Measurements from ENCODE around the gene TRAIP. TPM values are rescaled to one million over a fixed set of nuclear protein-coding genes. Genes with fewer than 3 reads are reported as not detected.

The TRAIP gene
- total RNA-seq, 2 experiments from 2014 or later: 23.0 to 23.6 TPM

GRCh38 chr3:49882166-49882565, 25.8 kb upstream of the TRAIP start:
- no peak for DNase-seq
- H3K27me3 Mint-ChIP-seq: no peaks in the 10 kb centered on the region
- no peaks in the 10 kb centered on the region for H3K36me3 Mint-ChIP-seq
- H3K9me3 Mint-ChIP-seq: no peaks in the 10 kb centered on the region
- no peak overlapping the region for H3K27ac Mint-ChIP-seq
- H3K4me3 Mint-ChIP-seq: no peak overlapping the region
- no peaks in the 10 kb centered on the region for H3K4me1 Mint-ChIP-seq

DNA sequence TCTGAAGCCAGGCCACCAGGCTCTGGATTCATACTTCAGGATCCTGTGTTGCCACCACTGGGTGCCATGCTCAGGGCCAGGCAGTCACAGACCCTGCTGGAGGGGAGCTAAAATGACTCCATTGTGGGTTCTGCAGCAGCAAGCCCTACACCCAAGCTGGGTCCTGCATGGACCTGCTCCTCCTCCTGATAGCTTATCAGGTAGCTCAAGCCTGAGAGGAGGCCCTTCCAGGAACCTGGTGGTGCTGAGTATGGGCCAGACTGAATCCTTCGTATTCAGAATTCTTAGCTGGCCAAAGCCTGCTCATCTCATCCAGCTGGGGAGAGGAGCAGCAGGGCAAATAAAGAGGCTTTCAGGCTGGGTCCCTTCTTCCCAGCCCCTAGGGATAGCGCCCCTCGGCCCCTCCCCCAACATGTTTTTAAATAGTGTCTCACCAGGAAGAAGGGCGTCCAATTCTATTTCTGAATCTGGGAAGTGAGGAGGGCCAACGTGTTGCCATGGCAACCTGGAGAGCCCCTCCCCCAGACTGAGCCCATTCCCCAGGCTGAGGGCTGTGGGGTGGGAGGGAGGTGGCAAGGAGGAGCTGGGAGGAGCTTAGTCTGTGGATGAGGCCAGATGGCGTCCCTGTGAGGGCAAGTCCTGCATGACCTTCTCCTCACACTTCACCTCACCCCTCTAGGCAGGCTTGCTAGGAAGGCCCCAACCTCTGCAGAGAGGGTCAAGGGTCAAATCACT, 24.4 kb upstream of the TRAIP start:
- no peaks in the 10 kb centered on the region for H3K36me3 Mint-ChIP-seq
- H3K27ac Mint-ChIP-seq: no peak overlapping the region
- H3K27me3 Mint-ChIP-seq: no peaks in the 10 kb centered on the region
- no peak overlapping the region for H3K4me3 Mint-ChIP-seq
- H3K9me3 Mint-ChIP-seq: no peaks in the 10 kb centered on the region
- DNase-seq: no peak
- H3K4me1 Mint-ChIP-seq: no peaks in the 10 kb centered on the region

GRCh38 chr3:49879721-49880120, 23.4 kb upstream of the TRAIP start:
- no peaks in the 10 kb centered on the region for H3K4me1 Mint-ChIP-seq

GRCh38 chr3:49878686-49879085, 22.3 kb upstream of the TRAIP start:
- no peaks in the 10 kb centered on the region for H3K27me3 Mint-ChIP-seq
- H3K4me3 Mint-ChIP-seq: no peak overlapping the region
- no peaks in the 10 kb centered on the region for H3K9me3 Mint-ChIP-seq
- no peaks in the 10 kb centered on the region for H3K4me1 Mint-ChIP-seq
- DNase-seq: no peak
- no peaks in the 10 kb centered on the region for H3K36me3 Mint-ChIP-seq
- no peak overlapping the region for H3K27ac Mint-ChIP-seq

More at GRCh38 chr3:49879721-49880120, 23.4 kb upstream of the TRAIP start:
- no peak overlapping the region for H3K4me3 Mint-ChIP-seq
- H3K36me3 Mint-ChIP-seq: no peaks in the 10 kb centered on the region
- no peak overlapping the region for H3K27ac Mint-ChIP-seq
- no peak for DNase-seq
- H3K9me3 Mint-ChIP-seq: no peaks in the 10 kb centered on the region
- H3K27me3 Mint-ChIP-seq: no peaks in the 10 kb centered on the region

GRCh38 chr3:49877716-49878115, 21.4 kb upstream of the TRAIP start:
- Mint-ChIP-seq H3K27ac (no peak overlapping the region), H3K36me3 (no peaks in the 10 kb centered on the region), H3K4me3 (no peak overlapping the region), H3K27me3 (no peaks in the 10 kb centered on the region), H3K9me3 (no peaks in the 10 kb centered on the region), H3K4me1 (no peaks in the 10 kb centered on the region)
- no peak for DNase-seq

- Mint-ChIP-seq H3K36me3 (no peaks in the 10 kb centered on the region), H3K4me3 (no peak overlapping the region), H3K27ac (no peak overlapping the region), H3K9me3 (no peaks in the 10 kb centered on the region), H3K4me1 (no peaks in the 10 kb centered on the region), H3K27me3 (no peaks in the 10 kb centered on the region)
- DNase-seq: no peak
Measured at GRCh38 chr3:49876567-49876966, 20.2 kb upstream of the TRAIP start.

DNA sequence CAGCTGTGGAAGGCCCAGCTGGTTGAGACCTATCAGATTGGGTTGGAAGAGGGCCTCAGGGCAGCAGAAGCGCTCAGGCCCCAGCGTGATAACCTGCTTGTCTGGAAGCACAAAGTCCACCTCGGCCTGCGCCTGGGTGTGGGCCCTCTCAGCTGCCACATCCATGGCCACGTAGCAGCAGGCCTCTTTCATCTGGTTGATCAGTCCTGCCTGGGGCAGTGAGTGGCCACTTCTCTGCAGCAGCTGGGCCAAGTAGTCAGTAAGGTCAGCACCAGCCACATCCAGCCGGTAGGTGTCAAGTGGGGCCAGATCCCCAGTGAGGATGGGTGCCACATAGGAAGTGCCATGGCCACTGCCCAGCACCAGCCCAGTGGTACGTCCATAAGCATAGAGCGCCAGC, 17.3 kb upstream of the TRAIP start:
- H3K27me3 Mint-ChIP-seq: peaks cover 6% of the 10 kb centered on the region
- no peaks in the 10 kb centered on the region for H3K9me3 Mint-ChIP-seq
- H3K27ac Mint-ChIP-seq: no peak overlapping the region
- no peak overlapping the region for H3K4me3 Mint-ChIP-seq
- no peak for DNase-seq
- peaks cover 1% of the 10 kb centered on the region for H3K4me1 Mint-ChIP-seq
- H3K36me3 Mint-ChIP-seq: no peaks in the 10 kb centered on the region

DNA sequence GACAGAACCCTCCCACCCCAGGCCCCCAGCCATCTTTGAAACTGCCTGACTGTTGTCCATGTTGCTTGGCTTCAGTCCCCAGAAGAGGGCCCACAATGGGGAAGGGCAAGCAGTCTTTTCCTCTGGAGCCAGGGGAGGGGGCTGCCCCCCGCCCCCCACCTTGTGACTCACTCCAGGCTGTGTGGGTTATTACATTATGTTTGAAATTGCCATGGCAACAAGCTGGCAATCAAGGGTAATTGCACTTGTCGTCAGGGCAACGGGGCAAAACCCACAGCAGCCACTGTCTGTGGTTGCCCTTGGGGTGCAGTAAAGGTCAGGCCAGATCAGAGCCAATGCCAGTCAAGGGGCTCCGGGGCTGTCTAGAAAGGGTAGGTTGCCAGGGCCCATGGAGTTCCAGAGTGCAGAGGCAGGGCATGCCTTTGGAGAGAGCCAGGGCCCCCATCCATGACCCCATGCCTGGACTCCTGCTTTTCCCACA, 16.5 kb upstream of the TRAIP start:
- Mint-ChIP-seq H3K4me3 (no peak overlapping the region), H3K4me1 (peaks cover 3% of the 10 kb centered on the region), H3K27me3 (peaks cover 14% of the 10 kb centered on the region), H3K9me3 (no peaks in the 10 kb centered on the region), H3K27ac (no peak overlapping the region), H3K36me3 (no peaks in the 10 kb centered on the region)
- DNase-seq: peak; percentile 41

GRCh38 chr3:49871531-49872153, 15.3 kb upstream of the TRAIP start:
- H3K4me3 Mint-ChIP-seq: no peak overlapping the region

DNA sequence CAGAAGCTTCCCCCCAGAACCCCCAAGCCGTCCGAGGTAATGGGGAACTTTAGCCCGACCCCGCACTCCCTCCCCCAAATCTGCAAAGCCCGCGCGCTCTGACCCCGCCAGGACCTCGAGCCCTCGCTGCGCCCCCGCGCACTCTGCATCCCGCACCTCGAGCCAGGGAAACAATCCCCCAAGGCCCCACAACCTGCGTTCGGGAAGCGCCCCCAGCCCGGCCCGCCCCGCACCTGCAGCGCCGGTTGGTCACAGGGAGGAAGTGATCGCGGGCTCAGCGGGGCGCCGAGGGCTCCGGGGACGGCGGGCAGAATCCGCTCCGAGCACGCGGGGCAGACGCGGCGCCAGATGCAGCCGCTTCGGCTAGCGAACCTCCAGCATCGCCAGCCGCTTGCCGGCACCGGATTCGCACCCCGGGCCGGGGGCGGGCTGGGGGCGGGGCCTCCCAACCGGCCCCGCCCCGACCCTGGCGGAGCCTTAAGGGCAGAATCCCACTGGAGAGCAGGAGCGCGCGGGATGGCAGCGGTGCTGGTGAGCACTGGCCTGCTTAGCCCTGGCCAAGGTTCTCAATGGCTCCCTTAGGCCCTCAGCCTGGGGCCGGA, 13.3 kb upstream of the TRAIP start, which contains the start of gene CAMKV:
Gene CAMKV, minus strand, starts transcription at position 382 of the 602 bp plus-strand sequence. CDS start 7,518 bp downstream, outside the sequence.
- peaks cover 3% of the 10 kb centered on the region for H3K4me1 Mint-ChIP-seq
- peaks cover 40% of the 10 kb centered on the region for H3K27me3 Mint-ChIP-seq
- H3K9me3 Mint-ChIP-seq: no peaks in the 10 kb centered on the region
- no peak within 1 kb of the TSS for H3K27ac Mint-ChIP-seq
- H3K4me3 Mint-ChIP-seq: peak within 1 kb of the TSS; percentile 32
- peak; percentile 56 for DNase-seq
- no peaks in the 10 kb centered on the region for H3K36me3 Mint-ChIP-seq

More at GRCh38 chr3:49871531-49872153, 15.3 kb upstream of the TRAIP start:
- DNase-seq: no peak
- Mint-ChIP-seq H3K9me3 (no peaks in the 10 kb centered on the region), H3K27me3 (peaks cover 24% of the 10 kb centered on the region), H3K4me1 (peaks cover 3% of the 10 kb centered on the region), H3K36me3 (no peaks in the 10 kb centered on the region), H3K27ac (no peak overlapping the region)

DNA sequence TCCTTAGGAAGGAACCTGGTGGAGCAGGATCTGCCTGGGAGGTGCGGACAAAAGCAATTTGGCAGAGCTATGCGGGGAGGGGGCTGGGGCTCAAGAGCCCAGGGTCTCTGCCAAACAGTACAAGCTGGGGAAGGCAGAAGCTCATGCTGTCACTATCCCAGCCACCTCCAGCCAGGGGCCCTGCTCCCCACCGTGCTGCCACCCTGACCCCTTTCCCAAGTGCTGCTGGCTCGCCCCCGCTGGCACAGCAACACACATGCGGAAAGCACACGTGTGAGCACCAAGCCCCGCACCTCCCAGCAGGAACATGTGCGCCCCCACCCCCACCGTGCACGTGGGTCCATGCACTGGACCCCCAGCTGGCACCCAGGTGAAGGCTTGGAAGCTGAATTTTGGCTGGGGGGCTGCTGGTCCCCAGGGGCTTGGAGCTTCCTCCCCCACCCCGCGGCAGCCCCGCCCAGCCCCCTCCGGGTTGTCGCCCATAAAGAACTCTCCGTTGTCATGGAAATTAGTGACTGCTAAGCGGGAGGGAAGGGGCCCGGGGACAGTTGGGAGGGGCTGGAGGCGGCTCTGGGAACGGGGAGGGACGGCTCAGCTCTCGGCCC, 12.6 kb upstream of the TRAIP start:
- peaks cover 40% of the 10 kb centered on the region for H3K27me3 Mint-ChIP-seq
- DNase-seq: peak; percentile 11
- H3K4me3 Mint-ChIP-seq: peak overlapping the region; percentile 32

GRCh38 chr3:49867871-49868321, 11.5 kb upstream of the TRAIP start:
- H3K9me3 Mint-ChIP-seq: no peaks in the 10 kb centered on the region

More for the DNA sequence above, 12.6 kb upstream of the TRAIP start:
- no peaks in the 10 kb centered on the region for H3K36me3 Mint-ChIP-seq
- no peaks in the 10 kb centered on the region for H3K9me3 Mint-ChIP-seq
- H3K4me1 Mint-ChIP-seq: peaks cover 3% of the 10 kb centered on the region
- H3K27ac Mint-ChIP-seq: no peak overlapping the region

GRCh38 chr3:49867400-49867799, 11.0 kb upstream of the TRAIP start:
- Mint-ChIP-seq H3K4me3 (no peak overlapping the region), H3K9me3 (no peaks in the 10 kb centered on the region), H3K27ac (no peak overlapping the region), H3K27me3 (peaks cover 40% of the 10 kb centered on the region), H3K4me1 (peaks cover 3% of the 10 kb centered on the region), H3K36me3 (no peaks in the 10 kb centered on the region)
- no peak for DNase-seq

More at GRCh38 chr3:49867871-49868321, 11.5 kb upstream of the TRAIP start:
- H3K27me3 Mint-ChIP-seq: peaks cover 40% of the 10 kb centered on the region
- DNase-seq: peak; percentile 30
- H3K27ac Mint-ChIP-seq: no peak overlapping the region
- peaks cover 3% of the 10 kb centered on the region for H3K4me1 Mint-ChIP-seq
- peak overlapping the region; percentile 18 for H3K4me3 Mint-ChIP-seq
- H3K36me3 Mint-ChIP-seq: no peaks in the 10 kb centered on the region

GRCh38 chr3:49865198-49865784, 8.9 kb upstream of the TRAIP start:
- peaks cover 36% of the 10 kb centered on the region for H3K27me3 Mint-ChIP-seq
- H3K36me3 Mint-ChIP-seq: no peaks in the 10 kb centered on the region
- H3K27ac Mint-ChIP-seq: no peak overlapping the region
- no peaks in the 10 kb centered on the region for H3K9me3 Mint-ChIP-seq
- peaks cover 2% of the 10 kb centered on the region for H3K4me1 Mint-ChIP-seq
- H3K4me3 Mint-ChIP-seq: no peak overlapping the region
- no peak for DNase-seq
